Astrocyte (in vitro differentiated cells and primary cell): ENCODE data around the gene ZMIZ1. TPM values are rescaled to one million over a fixed set of nuclear protein-coding genes. Genes with fewer than 3 reads are reported as not detected.

Experiments
- DNase-seq: peaks from one replicate; pipeline ENCODE4 v3.0.0-alpha.2; 2010; ENCODE audit warnings: low read depth
- FAIRE-seq: peaks from 2 replicates; lab custom pipeline; 2011; peaks lifted over from hg19 to GRCh38; lab: Jason Lieb, UNC
- H2AFZ ChIP-seq: 2 replicates; pipeline ENCODE4 v1.6.0; 2012; ENCODE audit warnings: low read depth, low read length, inconsistent platforms
- H3K27ac ChIP-seq: 2 replicates; pipeline ENCODE4 v1.5.1; 2011; ENCODE audit warnings: low read depth, low read length, inconsistent platforms
- H3K27me3 ChIP-seq: 2 replicates; pipeline ENCODE4 v1.6.0; 2011; ENCODE audit warnings: low read length, inconsistent platforms; ENCODE audit not compliant: insufficient read depth
- H3K36me3 ChIP-seq: 2 replicates; pipeline ENCODE4 v1.5.1; 2011; ENCODE audit warnings: low read length, inconsistent platforms; ENCODE audit not compliant: insufficient read depth
- H3K4me1 ChIP-seq: 2 replicates; pipeline ENCODE4 v1.5.1; 2011; ENCODE audit warnings: low read length, inconsistent platforms; ENCODE audit not compliant: insufficient read depth
- H3K4me2 ChIP-seq: 2 replicates; pipeline ENCODE4 v1.6.0; 2012; ENCODE audit warnings: low read length, inconsistent platforms
- H3K4me3 ChIP-seq: 2 replicates; pipeline ENCODE4 v1.5.1; 2011; ENCODE audit warnings: low read depth, mild to moderate bottlenecking, low read length, inconsistent platforms; ENCODE audit not compliant: insufficient read depth
- H3K79me2 ChIP-seq: 2 replicates; pipeline ENCODE4 v1.6.0; 2012; ENCODE audit warnings: mild to moderate bottlenecking, low read length, inconsistent platforms; ENCODE audit not compliant: insufficient read depth
- H3K9ac ChIP-seq: 2 replicates; pipeline ENCODE4 v1.6.0; 2012; ENCODE audit warnings: mild to moderate bottlenecking, low read length, inconsistent platforms
- H3K9me3 ChIP-seq: 2 replicates; pipeline ENCODE4 v1.5.1; 2012; ENCODE audit warnings: low read depth, mild to moderate bottlenecking, low read length, inconsistent platforms; ENCODE audit not compliant: insufficient read depth
- H4K20me1 ChIP-seq: 2 replicates; pipeline ENCODE4 v1.6.0; 2012; ENCODE audit warnings: low read length, inconsistent platforms; ENCODE audit not compliant: insufficient read depth
- H3K27ac Mint-ChIP-seq: one replicate; pipeline ENCODE4 v1.8.0; 2021; ENCODE audit warnings: mild to moderate bottlenecking, mixed read lengths; ENCODE audit not compliant: unreplicated experiment
- H3K27me3 Mint-ChIP-seq: one replicate; pipeline ENCODE4 v1.8.0; 2021; ENCODE audit warnings: low read depth, mixed read lengths; ENCODE audit not compliant: unreplicated experiment
- H3K36me3 Mint-ChIP-seq: one replicate; pipeline ENCODE4 v1.8.0; 2021; ENCODE audit warnings: low read depth, mixed read lengths; ENCODE audit not compliant: unreplicated experiment
- H3K4me1 Mint-ChIP-seq: one replicate; pipeline ENCODE4 v1.8.0; 2021; ENCODE audit warnings: low read depth, mixed read lengths; ENCODE audit not compliant: unreplicated experiment
- H3K4me3 Mint-ChIP-seq: one replicate; pipeline ENCODE4 v1.8.0; 2021; ENCODE audit warnings: mild to moderate bottlenecking, moderate library complexity, mixed read lengths; ENCODE audit not compliant: unreplicated experiment
- H3K9me3 Mint-ChIP-seq: one replicate; pipeline ENCODE4 v1.8.0; 2021; ENCODE audit warnings: mild to moderate bottlenecking, mixed read lengths; ENCODE audit not compliant: unreplicated experiment
- CTCF ChIP-seq: IDR thresholded peaks from 2 replicates; pipeline ENCODE4 v1.5.1; 2011; ENCODE audit warnings: low read depth, mild to moderate bottlenecking, inconsistent platforms, low read length, moderate library complexity; ENCODE audit not compliant: insufficient read depth
- EZH2 ChIP-seq: IDR thresholded peaks from 2 replicates; pipeline ENCODE4 v1.6.1; 2012; ENCODE audit warnings: mild to moderate bottlenecking, low read length, inconsistent platforms; ENCODE audit not compliant: insufficient read depth
- total RNA-seq: library from RNA; stranded (reverse); gene quantifications from 2 replicates; pipeline ENCODE4 v1.2.1, GENCODE V29; 2021

ZMIZ1 gene
- total RNA-seq, 1 donor from 2014 or later = 45.5 TPM

GRCh38 chr10:79259834-79260233, 191.1 kb downstream of the ZMIZ1 start:
- TF ChIP-seq CTCF = no peak
- no peaks in the 10 kb centered on the region for H3K27me3 ChIP-seq
- H3K9ac ChIP-seq = no peak overlapping the region
- DNase-seq = no peak
- Mint-ChIP-seq H3K27ac (no peak overlapping the region), H3K36me3 (peaks cover 31% of the 10 kb centered on the region), H3K4me1 (peaks cover 17% of the 10 kb centered on the region), H3K4me3 (no peak overlapping the region), H3K27me3 (no peaks in the 10 kb centered on the region), H3K9me3 (no peaks in the 10 kb centered on the region)
- FAIRE-seq = no peak
- H2AFZ ChIP-seq = no peak overlapping the region
- H3K79me2 ChIP-seq = peaks cover 86% of the 10 kb centered on the region
- no peak overlapping the region for H3K27ac ChIP-seq
- H4K20me1 ChIP-seq = peaks cover 100% of the 10 kb centered on the region
- H3K9me3 ChIP-seq = no peaks in the 10 kb centered on the region
- no peak overlapping the region for H3K4me2 ChIP-seq
- H3K4me1 ChIP-seq = peaks cover 12% of the 10 kb centered on the region
- H3K36me3 ChIP-seq = peaks cover 11% of the 10 kb centered on the region
- no peak overlapping the region for H3K4me3 ChIP-seq

- Mint-ChIP-seq H3K27ac (no peak overlapping the region), H3K9me3 (no peaks in the 10 kb centered on the region), H3K4me3 (no peak overlapping the region), H3K4me1 (peaks cover 21% of the 10 kb centered on the region), H3K36me3 (peaks cover 31% of the 10 kb centered on the region), H3K27me3 (no peaks in the 10 kb centered on the region)
- no peak for DNase-seq
- FAIRE-seq = no peak
- H3K4me3 ChIP-seq = no peak overlapping the region
- no peak overlapping the region for H3K27ac ChIP-seq
- H3K27me3 ChIP-seq = no peaks in the 10 kb centered on the region
- H2AFZ ChIP-seq = no peak overlapping the region
- H3K9ac ChIP-seq = no peak overlapping the region
- H3K4me1 ChIP-seq = peaks cover 18% of the 10 kb centered on the region
- H3K4me2 ChIP-seq = no peak overlapping the region
- peaks cover 99% of the 10 kb centered on the region for H4K20me1 ChIP-seq
- TF ChIP-seq CTCF = no peak
- TF ChIP-seq EZH2 = no peak
- no peaks in the 10 kb centered on the region for H3K9me3 ChIP-seq
- H3K36me3 ChIP-seq = peaks cover 11% of the 10 kb centered on the region
- peaks cover 82% of the 10 kb centered on the region for H3K79me2 ChIP-seq
Observed at GRCh38 chr10:79260811-79261740, 192.3 kb downstream of the ZMIZ1 start.

- peaks cover 31% of the 10 kb centered on the region for H3K36me3 Mint-ChIP-seq
- Histone ChIP-seq H3K4me3 (no peak overlapping the region), H2AFZ (no peak overlapping the region), H3K9me3 (no peaks in the 10 kb centered on the region), H3K9ac (no peak overlapping the region), H3K27ac (no peak overlapping the region), H3K4me1 (peaks cover 27% of the 10 kb centered on the region), H3K79me2 (peaks cover 77% of the 10 kb centered on the region), H3K36me3 (peaks cover 7% of the 10 kb centered on the region), H3K27me3 (no peaks in the 10 kb centered on the region), H4K20me1 (peaks cover 95% of the 10 kb centered on the region), H3K4me2 (no peak overlapping the region)
- no peak for TF ChIP-seq EZH2
- no peak for TF ChIP-seq CTCF
- H3K4me1 Mint-ChIP-seq = peaks cover 31% of the 10 kb centered on the region
- FAIRE-seq (peak; percentile 32), DNase-seq (no peak)
- no peaks in the 10 kb centered on the region for H3K9me3 Mint-ChIP-seq
- H3K27ac Mint-ChIP-seq = no peak overlapping the region
- H3K27me3 Mint-ChIP-seq = no peaks in the 10 kb centered on the region
- H3K4me3 Mint-ChIP-seq = no peak overlapping the region
Observed at GRCh38 chr10:79262131-79262530, 193.4 kb downstream of the ZMIZ1 start.
